Subcutaneous adipose tissue (tissue), 4 donors: ENCODE data around the gene CHDH. TPM values are rescaled to one million over a fixed set of nuclear protein-coding genes. Genes with fewer than 3 reads are reported as not detected.

Experiments used
- total RNA-seq, 4 donors: library from RNA; depleted of rRNA; stranded (reverse); fragments of >200 nt; gene quantifications; one replicate each; pipeline ENCODE4 v1.1.0, GENCODE V29; 2016
- TF ChIP-seq, protein P1 (sequence below): fragments of 450-650 bp; IDR thresholded peaks from one replicate; pipeline ENCODE4 v1.5.1; 2016; ENCODE audit warnings: low read depth, mild to moderate bottlenecking, control low read depth, antibody characterized with exemption, moderate library complexity

CHDH gene
- total RNA-seq, 4 donors from 2014 or later = 0.19 to 2.2 (median 0.66) TPM

DNA sequence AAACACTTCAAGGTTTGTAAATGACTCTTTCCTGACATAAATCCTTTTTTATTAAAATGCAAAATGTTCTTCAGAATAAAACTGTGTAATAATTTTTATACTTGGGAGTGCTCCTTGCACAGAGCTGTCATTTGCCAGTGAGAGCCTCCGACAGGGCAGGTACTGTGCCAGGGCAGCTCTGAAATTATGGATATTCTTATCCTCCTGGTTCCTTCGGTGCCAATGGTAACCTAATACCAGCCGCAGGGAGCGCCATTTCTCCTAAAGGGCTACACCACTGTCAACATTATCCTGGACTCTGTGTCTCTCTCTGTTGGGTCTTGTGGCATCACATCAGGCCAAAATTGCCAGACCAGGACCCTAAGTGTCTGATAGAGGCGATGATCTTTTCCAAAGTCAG is 33.0 kb downstream of the CHDH start:
- TF ChIP-seq, protein P1, sequence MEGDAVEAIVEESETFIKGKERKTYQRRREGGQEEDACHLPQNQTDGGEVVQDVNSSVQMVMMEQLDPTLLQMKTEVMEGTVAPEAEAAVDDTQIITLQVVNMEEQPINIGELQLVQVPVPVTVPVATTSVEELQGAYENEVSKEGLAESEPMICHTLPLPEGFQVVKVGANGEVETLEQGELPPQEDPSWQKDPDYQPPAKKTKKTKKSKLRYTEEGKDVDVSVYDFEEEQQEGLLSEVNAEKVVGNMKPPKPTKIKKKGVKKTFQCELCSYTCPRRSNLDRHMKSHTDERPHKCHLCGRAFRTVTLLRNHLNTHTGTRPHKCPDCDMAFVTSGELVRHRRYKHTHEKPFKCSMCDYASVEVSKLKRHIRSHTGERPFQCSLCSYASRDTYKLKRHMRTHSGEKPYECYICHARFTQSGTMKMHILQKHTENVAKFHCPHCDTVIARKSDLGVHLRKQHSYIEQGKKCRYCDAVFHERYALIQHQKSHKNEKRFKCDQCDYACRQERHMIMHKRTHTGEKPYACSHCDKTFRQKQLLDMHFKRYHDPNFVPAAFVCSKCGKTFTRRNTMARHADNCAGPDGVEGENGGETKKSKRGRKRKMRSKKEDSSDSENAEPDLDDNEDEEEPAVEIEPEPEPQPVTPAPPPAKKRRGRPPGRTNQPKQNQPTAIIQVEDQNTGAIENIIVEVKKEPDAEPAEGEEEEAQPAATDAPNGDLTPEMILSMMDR = no peak

DNA sequence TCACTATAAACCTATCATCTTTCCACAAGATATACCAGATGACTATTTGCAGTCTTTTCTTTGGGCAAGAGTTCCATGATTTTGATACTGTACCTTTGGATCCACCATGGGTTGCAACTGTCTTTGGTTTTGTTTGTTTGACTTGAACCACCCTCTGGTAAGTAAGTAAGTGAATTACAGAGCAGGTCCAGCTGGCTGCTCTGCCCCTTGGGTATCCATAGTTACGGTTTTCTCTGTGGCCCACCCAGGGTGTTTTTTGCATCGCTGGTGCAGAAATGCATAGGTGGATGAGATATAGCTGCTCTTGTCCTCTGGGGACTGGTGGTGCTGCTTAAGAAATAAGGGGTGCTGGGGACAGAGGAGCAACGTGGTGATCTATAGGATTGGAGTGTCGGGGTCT is 33.8 kb downstream of the CHDH start:
- TF ChIP-seq, protein P1 = no peak

DNA sequence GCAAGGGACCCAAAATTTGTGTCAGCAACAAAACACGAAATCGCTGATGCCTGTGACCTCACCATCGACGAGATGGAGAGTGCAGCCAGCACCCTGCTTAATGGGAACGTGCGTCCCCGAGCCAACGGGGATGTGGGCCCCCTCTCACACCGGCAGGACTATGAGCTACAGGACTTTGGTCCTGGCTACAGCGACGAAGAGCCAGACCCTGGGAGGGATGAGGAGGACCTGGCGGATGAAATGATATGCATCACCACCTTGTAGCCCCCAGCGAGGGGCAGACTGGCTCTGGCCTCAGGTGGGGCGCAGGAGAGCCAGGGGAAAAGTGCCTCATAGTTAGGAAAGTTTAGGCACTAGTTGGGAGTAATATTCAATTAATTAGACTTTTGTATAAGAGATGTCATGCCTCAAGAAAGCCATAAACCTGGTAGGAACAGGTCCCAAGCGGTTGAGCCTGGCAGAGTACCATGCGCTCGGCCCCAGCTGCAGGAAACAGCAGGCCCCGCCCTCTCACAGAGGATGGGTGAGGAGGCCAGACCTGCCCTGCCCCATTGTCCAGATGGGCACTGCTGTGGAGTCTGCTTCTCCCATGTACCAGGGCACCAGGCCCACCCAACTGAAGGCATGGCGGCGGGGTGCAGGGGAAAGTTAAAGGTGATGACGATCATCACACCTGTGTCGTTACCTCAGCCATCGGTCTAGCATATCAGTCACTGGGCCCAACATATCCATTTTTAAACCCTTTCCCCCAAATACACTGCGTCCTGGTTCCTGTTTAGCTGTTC is 34.9 kb downstream of the CHDH start:
- TF ChIP-seq, protein P1 = no peak

DNA sequence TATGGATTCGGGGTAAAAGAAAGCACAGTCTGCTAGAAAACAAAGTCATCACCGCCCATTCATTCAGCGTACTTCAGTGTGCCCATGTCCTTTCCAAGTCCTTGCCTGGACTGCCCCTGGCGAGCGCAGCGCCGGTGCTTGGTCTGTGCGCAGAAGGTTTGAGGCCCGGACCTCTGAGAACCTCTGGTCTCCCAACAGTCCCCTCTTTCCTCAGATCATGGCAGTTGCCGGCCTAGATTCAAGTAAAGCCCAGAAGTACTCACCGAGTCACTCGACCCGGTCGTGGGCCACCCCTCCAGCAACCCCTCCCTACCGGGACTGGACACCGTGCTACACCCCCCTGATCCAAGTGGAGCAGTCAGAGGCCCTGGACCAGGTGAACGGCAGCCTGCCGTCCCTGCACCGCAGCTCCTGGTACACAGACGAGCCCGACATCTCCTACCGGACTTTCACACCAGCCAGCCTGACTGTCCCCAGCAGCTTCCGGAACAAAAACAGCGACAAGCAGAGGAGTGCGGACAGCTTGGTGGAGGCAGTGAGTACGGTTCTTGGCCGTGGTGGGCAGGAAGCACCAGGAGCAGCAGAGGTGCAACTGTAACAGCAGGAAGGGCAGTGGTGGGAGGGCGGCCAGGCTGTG is 36.3 kb downstream of the CHDH start:
- TF ChIP-seq, protein P1 = no peak

DNA sequence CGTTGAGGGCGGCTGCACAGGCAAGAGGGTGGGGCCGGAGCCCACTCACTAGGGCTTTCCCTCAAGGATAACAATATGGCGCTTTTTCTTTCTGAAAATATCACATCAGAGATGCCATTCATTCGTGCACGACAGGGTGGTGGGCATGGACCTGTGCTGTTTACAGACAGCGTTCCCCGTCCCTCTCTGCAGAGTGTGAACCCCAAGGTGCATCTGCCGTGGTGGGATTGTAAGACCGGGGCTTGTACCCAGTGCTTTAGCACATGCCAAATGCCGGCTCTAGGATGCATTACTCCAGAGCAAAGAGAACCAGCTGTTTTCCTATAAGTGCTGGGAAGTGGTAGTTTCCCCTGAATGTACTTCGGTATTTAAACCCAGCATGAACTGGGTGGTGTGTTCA is 37.0 kb downstream of the CHDH start:
- TF ChIP-seq, protein P1 = no peak

DNA sequence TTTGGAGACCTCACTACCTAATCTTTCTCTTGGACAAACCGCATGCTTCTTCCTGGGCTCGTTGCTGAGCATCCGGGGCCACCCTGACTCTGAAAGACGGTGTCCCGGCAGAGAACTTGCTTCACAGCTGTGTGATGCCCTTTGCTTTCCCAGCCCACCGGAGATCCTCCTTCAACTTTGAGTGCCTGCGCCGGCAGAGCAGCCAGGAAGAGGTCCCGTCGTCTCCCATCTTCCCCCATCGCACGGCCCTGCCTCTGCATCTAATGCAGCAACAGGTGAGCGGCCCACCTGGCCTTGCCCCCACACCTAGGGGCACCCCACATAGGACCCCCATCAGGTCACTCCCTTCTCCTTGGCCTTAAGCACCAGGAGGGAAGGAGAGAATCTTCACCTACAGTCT is 37.7 kb downstream of the CHDH start:
- TF ChIP-seq, protein P1 = no peak

DNA sequence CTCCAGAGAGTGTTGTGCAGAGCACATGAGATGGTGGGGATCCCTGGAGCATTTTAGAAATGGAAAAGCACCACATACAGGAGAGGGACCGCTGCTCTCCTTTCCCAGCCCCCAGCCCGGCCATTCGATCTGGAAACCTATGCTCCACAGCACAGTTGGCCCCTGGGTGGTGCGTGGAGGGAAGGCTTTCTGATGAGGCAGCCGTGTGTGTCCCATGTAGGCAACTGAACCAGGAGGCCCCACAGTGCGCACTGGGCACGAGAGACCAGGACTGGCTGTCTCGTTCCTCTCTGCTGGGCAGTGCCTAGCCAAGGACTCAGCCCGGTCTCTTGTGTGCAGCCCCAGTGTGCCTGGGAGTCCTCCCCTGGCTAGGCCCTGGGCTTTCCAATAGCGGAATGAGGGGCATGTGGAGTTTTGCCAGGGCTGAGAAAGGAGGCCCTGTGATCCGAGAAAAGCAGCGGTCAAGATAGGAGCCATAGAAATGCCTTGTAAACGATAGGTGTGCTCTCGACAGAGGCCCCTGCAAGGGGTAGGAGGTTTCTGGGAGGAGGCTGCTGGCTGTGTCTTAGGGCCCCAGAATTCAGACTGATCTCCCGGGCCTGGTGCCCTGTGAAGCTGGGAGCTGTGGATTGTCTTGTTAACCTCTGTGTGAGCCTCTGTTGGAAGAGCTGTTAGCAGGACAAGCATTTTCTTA is 39.0 kb downstream of the CHDH start:
- TF ChIP-seq, protein P1 = no peak
